PC-9 (cell line): Measurements from ENCODE around the gene AADAC.

ENCODE experiments used
- EZH2 ChIP-seq: fragments of 200-600 bp; sonication (generic); IDR thresholded peaks from 2 replicates; pipeline ENCODE4 v1.8.0; 2017; ENCODE audit warnings: antibody characterized with exemption, low read depth
- TF ChIP-seq, protein P1 (sequence below): fragments of 200-600 bp; sonication (generic); conservative IDR thresholded peaks from 2 replicates; pipeline ENCODE4 v1.6.1; 2017; ENCODE audit warnings: mixed run types, antibody characterized with exemption, mild to moderate bottlenecking, moderate library complexity

DNA sequence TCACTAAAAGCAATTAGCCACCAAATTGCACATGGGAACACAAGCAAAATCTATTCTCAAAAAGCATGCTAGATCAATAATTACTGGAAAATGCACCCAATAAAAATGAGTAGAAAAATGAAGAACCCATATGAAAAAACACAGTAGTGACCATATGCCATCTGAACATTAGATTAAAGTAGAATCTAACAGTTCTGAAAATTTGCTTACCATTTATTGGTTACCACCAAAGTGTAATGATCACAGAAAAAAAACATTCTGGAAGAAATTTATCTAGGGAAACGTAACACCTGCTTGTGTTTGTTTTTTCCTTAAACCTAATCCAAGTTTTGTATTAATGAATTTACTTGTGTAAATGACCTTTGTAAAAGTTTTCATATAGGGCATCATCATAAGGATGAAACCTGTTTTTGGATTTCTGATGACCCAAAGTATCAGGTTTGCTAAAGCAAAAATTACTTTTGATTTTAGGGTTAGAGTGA lies 37.6 kb upstream of the AADAC start:
- TF ChIP-seq, protein P1, sequence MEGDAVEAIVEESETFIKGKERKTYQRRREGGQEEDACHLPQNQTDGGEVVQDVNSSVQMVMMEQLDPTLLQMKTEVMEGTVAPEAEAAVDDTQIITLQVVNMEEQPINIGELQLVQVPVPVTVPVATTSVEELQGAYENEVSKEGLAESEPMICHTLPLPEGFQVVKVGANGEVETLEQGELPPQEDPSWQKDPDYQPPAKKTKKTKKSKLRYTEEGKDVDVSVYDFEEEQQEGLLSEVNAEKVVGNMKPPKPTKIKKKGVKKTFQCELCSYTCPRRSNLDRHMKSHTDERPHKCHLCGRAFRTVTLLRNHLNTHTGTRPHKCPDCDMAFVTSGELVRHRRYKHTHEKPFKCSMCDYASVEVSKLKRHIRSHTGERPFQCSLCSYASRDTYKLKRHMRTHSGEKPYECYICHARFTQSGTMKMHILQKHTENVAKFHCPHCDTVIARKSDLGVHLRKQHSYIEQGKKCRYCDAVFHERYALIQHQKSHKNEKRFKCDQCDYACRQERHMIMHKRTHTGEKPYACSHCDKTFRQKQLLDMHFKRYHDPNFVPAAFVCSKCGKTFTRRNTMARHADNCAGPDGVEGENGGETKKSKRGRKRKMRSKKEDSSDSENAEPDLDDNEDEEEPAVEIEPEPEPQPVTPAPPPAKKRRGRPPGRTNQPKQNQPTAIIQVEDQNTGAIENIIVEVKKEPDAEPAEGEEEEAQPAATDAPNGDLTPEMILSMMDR, result no peak
- TF ChIP-seq EZH2, result no peak
